ENCODE measurements around the gene RIN1. TPM values are rescaled to one million over a fixed set of nuclear protein-coding genes. Genes with fewer than 3 reads are reported as not detected.

The RIN1 gene
- total and polyA plus RNA-seq, 2 of the 13 experiments (the other 11 are each of a cell fraction or from before 2014, with no cell fraction given), result 2.4 to 4.1 TPM

DNA sequence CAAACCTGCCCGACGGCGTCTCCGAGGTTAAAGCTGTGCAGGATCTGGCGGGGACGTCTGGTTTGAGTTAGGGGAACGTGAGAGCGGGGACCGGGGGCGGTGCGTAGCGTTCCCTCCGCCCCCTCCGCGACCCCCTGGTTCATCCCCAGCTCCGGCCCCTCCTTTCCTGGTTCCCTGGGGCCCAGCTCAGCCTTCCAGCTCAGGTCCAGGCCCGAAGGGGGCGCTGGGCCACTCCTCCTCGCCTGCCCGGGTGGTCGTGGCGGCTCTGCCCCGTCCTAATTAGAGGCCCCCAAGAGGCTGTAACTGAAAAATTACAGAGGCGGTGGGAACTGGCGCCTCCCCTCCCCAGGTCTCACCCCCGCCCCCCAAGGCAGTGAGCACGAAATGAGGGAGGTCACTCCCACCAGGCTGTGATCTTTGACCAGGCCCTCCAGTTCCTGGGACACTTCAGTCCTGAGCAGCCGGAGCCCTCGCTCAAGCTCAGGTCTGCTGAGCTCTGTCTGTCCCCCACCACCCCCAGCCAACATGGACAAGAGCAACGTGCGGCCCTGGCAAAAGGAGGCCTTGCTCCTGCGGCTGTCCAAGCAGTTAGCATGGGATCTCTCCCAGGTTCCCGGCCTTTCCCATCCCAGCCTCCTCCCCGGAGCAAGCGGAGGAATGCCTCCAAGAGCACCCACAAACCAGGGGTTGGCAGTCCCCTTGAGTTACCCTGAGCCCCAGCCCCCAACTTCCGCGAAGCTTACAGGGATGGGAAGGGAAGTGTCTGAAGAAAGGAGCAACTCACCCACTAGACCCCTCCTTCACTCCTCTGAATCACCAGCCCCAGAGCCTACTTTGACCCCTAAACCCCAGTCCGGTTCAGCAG is 22.7 kb downstream of the RIN1 start (continued):
- TF ChIP-seq, protein P1, sequence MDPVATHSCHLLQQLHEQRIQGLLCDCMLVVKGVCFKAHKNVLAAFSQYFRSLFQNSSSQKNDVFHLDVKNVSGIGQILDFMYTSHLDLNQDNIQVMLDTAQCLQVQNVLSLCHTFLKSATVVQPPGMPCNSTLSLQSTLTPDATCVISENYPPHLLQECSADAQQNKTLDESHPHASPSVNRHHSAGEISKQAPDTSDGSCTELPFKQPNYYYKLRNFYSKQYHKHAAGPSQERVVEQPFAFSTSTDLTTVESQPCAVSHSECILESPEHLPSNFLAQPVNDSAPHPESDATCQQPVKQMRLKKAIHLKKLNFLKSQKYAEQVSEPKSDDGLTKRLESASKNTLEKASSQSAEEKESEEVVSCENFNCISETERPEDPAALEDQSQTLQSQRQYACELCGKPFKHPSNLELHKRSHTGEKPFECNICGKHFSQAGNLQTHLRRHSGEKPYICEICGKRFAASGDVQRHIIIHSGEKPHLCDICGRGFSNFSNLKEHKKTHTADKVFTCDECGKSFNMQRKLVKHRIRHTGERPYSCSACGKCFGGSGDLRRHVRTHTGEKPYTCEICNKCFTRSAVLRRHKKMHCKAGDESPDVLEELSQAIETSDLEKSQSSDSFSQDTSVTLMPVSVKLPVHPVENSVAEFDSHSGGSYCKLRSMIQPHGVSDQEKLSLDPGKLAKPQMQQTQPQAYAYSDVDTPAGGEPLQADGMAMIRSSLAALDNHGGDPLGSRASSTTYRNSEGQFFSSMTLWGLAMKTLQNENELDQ (CRISPR knock-in tag; IDR thresholded peaks at IDR 0.05; ENCODE audit: borderline replicate concordance), result no peak
- TF ChIP-seq HMGA1 (CRISPR knock-in tag; conservative IDR thresholded peaks at IDR 0.05) (no peak), ZNF33B (CRISPR knock-in tag; IDR thresholded peaks at IDR 0.05) (no peak), DNMT1 (CRISPR knock-in tag; IDR thresholded peaks at IDR 0.05) (0 out of 2 replicates have a peak, but pooled peaks have one; percentile 8), ZC3H13 (CRISPR knock-in tag; IDR thresholded peaks at IDR 0.05) (0 out of 2 replicates have a peak, but pooled peaks have one; percentile 55), ZNF329 (CRISPR knock-in tag; IDR thresholded peaks at IDR 0.05; ENCODE audit: low read depth) (no peak), ASH2L (IDR thresholded peaks at IDR 0.05; ENCODE audit: insufficient read length, low read depth, low read length) (peak; percentile 30), NR2C2 (CRISPR knock-in tag; IDR thresholded peaks at IDR 0.05; ENCODE audit: borderline replicate concordance) (no peak), ZNF441 (CRISPR knock-in tag; IDR thresholded peaks at IDR 0.05; ENCODE audit: borderline replicate concordance) (no peak), ZNF792 (CRISPR knock-in tag; IDR thresholded peaks at IDR 0.05) (no peak), ZNF564 (CRISPR knock-in tag; IDR thresholded peaks at IDR 0.05) (no peak)
- TF ChIP-seq, protein P2, sequence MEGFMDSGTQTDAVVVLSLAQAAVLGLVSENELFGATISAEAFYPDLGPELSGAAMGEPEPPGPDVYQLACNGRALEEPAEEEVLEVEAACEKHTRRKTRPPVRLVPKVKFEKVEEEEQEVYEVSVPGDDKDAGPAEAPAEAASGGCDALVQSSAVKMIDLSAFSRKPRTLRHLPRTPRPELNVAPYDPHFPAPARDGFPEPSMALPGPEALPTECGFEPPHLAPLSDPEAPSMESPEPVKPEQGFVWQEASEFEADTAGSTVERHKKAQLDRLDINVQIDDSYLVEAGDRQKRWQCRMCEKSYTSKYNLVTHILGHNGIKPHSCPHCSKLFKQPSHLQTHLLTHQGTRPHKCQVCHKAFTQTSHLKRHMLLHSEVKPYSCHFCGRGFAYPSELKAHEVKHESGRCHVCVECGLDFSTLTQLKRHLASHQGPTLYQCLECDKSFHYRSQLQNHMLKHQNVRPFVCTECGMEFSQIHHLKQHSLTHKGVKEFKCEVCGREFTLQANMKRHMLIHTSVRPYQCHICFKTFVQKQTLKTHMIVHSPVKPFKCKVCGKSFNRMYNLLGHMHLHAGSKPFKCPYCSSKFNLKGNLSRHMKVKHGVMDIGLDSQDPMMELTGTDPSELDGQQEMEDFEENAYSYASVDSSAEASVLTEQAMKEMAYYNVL (CRISPR knock-in tag; IDR thresholded peaks at IDR 0.05; ENCODE audit: borderline replicate concordance), result no peak; the same call in 1 of the 2 replicates
- TF ChIP-seq, protein P3, sequence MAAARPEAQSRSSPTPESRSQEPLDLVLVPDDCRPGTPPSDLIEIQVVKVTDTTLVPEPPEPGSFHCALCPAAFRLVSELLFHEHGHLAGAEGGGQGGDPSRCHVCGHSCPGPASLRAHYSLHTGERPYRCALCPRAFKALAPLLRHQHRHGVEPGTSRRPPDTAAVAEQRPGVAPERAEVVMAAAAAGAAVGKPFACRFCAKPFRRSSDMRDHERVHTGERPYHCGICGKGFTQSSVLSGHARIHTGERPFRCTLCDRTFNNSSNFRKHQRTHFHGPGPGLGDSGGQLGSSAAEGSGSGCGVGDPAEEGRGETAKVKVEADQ (CRISPR knock-in tag; IDR thresholded peaks at IDR 0.05; ENCODE audit: borderline replicate concordance), result no peak
- TF ChIP-seq, protein P4, sequence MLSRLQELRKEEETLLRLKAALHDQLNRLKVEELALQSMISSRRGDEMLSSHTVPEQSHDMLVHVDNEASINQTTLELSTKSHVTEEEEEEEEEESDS (CRISPR knock-in tag; IDR thresholded peaks at IDR 0.05; ENCODE audit: borderline replicate concordance), result no peak
- TF ChIP-seq, protein P5, sequence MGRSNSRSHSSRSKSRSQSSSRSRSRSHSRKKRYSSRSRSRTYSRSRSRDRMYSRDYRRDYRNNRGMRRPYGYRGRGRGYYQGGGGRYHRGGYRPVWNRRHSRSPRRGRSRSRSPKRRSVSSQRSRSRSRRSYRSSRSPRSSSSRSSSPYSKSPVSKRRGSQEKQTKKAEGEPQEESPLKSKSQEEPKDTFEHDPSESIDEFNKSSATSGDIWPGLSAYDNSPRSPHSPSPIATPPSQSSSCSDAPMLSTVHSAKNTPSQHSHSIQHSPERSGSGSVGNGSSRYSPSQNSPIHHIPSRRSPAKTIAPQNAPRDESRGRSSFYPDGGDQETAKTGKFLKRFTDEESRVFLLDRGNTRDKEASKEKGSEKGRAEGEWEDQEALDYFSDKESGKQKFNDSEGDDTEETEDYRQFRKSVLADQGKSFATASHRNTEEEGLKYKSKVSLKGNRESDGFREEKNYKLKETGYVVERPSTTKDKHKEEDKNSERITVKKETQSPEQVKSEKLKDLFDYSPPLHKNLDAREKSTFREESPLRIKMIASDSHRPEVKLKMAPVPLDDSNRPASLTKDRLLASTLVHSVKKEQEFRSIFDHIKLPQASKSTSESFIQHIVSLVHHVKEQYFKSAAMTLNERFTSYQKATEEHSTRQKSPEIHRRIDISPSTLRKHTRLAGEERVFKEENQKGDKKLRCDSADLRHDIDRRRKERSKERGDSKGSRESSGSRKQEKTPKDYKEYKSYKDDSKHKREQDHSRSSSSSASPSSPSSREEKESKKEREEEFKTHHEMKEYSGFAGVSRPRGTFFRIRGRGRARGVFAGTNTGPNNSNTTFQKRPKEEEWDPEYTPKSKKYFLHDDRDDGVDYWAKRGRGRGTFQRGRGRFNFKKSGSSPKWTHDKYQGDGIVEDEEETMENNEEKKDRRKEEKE (IDR thresholded peaks at IDR 0.05), result no peak
- TF ChIP-seq, protein P6, sequence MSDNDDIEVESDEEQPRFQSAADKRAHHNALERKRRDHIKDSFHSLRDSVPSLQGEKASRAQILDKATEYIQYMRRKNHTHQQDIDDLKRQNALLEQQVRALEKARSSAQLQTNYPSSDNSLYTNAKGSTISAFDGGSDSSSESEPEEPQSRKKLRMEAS (IDR thresholded peaks at IDR 0.05), result peak; percentile 30; the same call in 1 of the 2 replicates
- TF ChIP-seq, protein P7, sequence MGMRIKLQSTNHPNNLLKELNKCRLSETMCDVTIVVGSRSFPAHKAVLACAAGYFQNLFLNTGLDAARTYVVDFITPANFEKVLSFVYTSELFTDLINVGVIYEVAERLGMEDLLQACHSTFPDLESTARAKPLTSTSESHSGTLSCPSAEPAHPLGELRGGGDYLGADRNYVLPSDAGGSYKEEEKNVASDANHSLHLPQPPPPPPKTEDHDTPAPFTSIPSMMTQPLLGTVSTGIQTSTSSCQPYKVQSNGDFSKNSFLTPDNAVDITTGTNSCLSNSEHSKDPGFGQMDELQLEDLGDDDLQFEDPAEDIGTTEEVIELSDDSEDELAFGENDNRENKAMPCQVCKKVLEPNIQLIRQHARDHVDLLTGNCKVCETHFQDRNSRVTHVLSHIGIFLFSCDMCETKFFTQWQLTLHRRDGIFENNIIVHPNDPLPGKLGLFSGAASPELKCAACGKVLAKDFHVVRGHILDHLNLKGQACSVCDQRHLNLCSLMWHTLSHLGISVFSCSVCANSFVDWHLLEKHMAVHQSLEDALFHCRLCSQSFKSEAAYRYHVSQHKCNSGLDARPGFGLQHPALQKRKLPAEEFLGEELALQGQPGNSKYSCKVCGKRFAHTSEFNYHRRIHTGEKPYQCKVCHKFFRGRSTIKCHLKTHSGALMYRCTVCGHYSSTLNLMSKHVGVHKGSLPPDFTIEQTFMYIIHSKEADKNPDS (CRISPR knock-in tag; IDR thresholded peaks at IDR 0.05), result peak; percentile 73; the same call in 1 of the 2 replicates

Data from HepG2 (cell line).